ENCODE measurements around the gene EHD4.

The EHD4 gene

DNA sequence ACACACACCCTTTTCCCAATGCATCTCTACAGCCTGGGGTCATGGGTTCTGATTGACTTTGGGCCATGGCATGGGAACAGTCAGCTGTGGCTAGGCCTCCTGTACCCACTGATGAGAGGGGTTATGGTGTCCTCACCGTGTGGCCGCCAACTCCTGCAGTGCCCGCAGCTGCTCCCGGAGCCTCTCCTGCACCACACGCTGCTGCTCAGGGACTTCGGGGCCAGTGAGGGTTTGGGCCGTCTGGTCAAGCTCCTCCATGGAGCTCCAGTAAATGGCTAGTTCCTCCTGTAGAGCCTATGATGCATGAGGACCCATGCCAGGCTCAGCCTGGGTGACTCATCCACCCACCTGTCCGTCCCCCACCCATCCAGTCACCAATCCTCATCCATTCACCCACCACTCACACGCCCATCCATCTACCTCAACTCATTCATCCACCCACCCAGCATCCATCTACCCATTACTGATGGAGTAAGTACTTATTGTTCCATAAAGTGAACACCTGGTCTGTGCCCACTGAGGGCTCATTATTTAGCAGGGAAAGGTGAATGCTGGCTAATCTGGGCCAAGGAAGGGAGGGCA is 100.1 kb downstream of the EHD4 start:
- no peak overlapping the region for H3K27ac ChIP-seq
- DNase-seq (ENCODE audit: low read depth, low spot score): peak; percentile 16

DNA sequence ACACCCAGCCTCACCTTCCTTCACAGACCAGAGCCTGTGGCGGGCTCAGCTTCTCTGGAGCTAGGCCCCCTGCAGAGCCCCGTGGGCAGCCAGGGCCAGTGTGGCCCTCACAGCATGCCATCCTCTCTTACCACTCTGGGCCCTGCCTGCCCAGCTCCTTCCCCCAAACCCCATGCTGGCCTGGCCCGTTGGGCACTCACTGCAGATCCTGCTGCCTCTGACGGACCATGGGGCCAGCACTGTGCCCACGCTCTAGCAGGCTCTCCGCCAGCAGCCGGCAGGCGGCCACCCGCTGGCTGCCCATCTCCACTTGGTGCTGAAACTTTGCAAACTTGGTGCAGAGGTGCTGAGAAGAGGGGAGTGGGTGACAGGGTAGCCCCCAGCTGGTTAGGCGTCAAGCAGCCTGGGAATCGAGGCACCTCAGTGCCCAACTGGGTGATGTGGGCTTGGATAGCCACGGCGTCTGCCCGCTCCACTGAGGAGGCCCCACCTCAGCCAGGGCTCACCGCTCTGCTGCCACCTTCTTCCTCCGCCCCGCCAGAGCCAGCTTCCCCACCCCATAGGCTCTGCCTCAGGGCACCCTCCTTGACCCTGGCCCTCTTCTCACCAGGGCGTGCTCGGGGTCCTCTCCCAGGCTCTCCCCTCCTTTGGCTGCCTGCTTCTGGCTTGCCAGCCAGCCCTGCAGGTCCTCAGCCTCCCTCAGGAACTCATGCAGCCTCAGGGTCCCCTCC is 101.0 kb downstream of the EHD4 start:
- no peak for DNase-seq (ENCODE audit: low read depth, low spot score)
- H3K27ac ChIP-seq: no peak overlapping the region

DNA sequence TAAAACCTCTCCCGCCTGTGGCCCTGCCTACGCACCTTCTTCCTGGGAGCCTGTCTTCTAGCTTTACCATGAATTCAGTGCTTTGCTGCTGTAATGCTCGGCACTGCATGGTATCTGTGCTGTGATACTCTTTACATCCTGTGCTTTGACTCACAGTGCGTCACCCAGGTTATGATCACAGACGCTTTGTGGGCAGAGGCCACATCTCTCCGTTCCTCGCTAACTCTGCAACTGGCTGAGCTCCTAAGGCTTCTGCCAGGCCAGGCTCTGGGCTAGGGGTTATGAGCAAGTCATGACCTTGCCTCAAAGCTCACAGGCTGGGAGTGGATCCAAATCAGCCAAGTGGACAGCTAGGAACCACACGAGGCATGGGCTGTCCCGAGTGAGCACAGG is 101.7 kb downstream of the EHD4 start:
- peak; percentile 40 for DNase-seq (ENCODE audit: low read depth, low spot score)

DNA sequence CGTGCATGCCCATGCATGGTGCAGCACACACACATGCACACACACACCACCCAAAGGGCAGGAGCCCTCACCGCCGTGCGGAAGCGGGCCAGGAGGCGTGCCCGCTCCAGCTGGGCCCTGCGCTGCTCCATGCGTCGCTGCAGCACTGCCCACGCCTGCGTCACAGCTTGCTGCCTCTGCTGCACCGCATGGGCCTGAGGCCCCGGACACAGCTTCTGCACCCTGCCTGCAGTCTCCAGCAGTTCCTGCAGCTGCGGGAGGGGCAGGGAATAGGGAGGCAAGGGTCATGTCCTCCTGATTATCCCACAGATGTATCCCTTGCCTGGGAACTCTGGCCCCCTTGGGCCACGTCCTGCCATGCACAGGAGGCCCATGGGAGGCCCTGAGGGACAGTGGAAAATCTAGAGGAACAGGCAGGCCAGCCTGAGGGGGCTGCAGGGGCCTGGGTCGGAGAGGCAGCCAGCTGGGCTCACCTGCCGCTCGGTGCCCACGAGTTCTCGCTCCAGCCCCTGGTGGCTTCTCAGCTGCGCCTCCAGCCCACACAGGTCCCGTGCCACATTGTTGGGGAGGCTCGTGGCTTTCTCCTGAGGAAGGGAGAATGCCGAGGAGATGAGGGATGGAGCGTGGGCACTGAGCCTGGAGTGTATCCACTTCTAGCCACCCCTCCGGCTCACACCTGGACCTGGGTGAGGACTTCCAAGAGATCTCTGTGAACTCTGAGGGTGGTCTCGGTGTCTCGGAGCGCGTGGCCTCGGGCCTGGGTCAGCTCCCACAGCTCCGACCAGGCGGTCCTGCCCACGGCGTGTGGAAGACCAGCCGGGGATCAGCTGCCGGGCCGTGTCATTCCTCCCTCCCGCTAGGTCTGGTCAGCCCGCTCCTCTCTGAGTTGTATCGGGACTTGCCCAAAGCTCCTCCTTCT is 102.3 kb downstream of the EHD4 start:
- H3K27ac ChIP-seq: no peak overlapping the region
- DNase-seq (ENCODE audit: low read depth, low spot score): no peak

More for the DNA sequence above, 101.7 kb downstream of the EHD4 start:
- no peak overlapping the region for H3K27ac ChIP-seq

DNA sequence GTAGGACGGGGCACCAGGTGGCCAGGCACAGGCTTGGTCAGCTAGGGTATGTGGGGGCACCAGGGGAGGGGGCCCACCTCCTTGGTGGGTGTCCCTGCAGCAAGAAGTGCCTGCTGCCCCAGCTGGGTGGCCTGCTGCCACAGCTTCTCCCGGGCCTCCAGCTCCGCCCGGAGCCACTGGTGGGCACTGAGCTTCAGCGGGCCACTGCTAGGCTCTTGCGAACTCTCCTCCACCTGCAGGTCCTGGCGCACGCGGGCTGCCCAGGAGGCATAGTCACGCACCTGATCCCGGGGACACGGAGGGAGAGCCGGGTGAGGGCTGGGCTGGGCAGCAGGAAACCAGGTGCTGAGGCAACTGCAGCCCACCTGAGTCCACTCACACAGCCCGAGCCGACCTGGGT is 104.0 kb downstream of the EHD4 start:
- no peak overlapping the region for H3K27ac ChIP-seq
- no peak for DNase-seq (ENCODE audit: low read depth, low spot score)

DNA sequence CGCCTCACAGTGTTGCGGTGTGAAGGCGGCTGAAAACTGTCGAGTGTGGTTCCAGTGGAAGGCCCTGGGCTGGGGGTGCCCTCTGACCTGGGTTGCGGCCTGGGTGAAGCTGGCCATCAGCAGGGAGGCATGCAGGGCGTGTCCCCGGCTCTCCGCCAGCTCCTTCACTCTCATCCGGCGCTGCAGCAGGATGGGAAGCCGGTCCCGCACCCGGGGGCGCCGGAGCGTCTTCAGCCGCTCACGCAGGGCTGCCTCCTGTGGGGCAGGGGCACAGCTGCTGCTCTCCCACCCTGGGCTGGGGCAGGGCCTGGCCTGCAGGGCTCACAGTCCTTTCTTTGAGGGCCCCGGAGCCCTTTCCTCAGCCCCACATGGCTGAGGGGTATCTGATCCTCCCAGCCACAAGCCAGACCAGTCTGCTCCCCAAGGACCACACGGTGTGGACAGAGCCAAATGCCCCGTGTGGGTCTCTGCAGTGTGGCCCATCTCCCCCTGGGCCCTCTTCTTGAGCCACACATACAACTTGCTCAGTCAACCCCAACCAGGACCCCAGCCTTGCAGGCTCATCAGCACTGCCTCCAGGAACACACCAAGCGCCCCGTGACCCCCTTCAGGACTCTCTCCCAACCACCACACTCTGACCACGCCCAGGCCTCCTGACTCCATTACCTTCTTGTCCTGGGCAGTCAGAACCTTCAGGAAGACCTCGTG is 105.3 kb downstream of the EHD4 start:
- DNase-seq (ENCODE audit: low read depth, low spot score): no peak
- no peak overlapping the region for H3K27ac ChIP-seq

DNA sequence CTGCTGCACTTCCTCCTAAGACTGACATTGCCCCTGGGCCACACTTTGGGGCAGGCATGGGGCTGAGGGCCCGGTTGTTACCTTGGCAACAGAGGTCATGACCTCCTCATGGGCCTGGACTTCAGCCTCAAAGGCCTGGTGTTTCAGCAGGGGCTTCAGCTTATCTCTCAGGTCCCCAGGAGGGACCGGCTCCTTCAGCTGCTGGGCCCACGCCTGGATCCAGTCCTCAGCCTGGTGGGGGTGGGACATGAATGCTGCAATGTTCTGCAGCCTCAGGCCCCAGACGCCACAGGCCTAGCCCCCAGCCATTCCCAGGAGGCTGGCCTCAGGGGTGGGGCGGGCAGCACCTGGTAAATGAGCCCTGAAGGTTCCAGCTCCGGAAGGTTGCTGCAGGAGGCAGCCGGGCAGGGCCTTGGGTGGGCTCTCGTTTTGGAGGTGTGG is 106.1 kb downstream of the EHD4 start:
- H3K27ac ChIP-seq: no peak overlapping the region
- no peak for DNase-seq (ENCODE audit: low read depth, low spot score)

DNA sequence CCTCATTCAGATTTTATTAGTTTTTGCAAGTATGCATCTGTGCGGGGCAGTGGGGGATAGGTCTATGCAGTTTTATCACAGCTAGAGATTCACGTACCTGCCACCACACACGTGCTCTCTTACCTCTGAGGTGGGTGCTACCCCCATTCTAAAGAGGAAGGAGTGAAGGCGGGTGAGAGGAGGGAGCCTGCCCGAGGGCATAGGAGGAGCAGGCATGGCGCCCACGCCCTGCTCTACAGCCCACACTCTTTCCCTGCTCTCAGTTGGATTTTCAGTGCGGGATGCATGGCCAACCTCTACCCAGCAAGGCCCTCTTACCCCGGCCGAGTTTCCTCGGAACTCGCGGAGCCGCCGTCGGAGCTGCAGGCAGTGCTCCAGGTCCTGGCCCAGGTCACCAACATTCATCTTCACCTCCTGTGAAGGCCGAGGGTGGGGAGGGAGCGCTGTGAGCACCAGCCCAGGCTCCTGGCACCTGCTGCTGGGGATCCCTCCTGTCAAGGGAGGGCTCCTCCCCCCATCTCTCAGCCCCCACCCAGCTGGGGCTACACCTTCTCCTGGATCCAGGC is 106.8 kb downstream of the EHD4 start:
- H3K27ac ChIP-seq: no peak overlapping the region
- DNase-seq (ENCODE audit: low read depth, low spot score): no peak

DNA sequence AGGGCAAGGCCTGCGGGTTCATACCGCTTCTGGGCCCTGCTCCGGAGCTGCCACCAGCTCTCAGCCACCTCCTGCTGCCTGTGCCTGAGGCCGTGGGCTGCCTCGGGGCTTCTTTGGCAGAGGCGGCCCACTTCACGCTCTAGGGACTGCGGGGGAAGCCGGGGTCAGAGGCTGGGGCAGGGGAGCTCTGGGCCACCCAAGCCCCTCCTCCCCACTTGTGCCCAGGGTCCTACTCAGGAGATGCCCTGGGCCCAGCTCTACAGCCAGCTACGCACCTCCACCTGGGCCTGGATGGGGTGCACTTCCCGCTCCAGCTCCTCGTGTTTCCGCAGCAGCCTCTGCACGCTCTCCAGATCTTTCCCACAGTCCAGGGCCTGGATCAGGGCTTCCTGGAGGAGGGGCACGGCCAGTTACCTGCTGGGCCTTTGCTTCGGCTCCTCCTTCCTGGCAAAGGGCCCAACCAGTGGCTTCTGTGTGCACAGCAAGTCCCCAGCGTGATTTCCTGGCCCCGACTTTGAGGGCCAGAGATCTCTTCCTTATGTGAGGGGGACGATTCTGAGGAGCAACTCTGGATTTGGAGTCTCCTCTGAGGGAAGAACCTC is 109.7 kb downstream of the EHD4 start:
- no peak overlapping the region for H3K27ac ChIP-seq
- DNase-seq (ENCODE audit: low read depth, low spot score): no peak

DNA sequence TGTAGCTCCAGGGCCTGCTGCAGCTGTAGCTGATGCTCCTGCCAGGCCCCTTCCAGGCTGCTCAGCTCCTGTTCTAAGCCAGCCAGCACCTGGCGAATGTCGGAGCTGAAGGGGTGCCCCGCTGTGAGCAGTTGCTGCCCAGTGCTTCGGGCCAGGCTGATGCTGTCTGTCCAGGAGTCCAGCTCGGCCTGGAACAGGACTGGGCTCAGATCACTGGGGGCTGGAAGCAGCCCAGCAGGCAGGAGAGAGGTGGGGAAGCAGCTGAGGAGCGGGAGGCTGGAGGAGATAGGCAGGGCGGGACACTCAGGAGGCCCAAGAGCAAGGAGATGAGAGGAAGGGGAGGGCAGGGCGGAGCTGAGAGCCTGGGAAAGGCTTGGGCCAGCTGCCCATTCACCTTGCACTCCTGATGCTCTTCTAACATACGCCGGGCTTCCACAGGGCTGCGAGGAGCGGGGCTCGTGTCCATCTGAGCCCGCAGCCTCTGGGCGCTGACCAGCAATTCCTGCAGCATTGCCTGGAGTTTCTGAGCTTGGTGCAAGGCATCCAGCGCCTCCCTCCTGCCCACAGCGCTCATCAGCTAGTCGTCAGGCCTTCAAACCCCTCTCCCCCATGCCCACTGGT is 110.5 kb downstream of the EHD4 start:
- no peak for DNase-seq (ENCODE audit: low read depth, low spot score)
- no peak overlapping the region for H3K27ac ChIP-seq

DNA sequence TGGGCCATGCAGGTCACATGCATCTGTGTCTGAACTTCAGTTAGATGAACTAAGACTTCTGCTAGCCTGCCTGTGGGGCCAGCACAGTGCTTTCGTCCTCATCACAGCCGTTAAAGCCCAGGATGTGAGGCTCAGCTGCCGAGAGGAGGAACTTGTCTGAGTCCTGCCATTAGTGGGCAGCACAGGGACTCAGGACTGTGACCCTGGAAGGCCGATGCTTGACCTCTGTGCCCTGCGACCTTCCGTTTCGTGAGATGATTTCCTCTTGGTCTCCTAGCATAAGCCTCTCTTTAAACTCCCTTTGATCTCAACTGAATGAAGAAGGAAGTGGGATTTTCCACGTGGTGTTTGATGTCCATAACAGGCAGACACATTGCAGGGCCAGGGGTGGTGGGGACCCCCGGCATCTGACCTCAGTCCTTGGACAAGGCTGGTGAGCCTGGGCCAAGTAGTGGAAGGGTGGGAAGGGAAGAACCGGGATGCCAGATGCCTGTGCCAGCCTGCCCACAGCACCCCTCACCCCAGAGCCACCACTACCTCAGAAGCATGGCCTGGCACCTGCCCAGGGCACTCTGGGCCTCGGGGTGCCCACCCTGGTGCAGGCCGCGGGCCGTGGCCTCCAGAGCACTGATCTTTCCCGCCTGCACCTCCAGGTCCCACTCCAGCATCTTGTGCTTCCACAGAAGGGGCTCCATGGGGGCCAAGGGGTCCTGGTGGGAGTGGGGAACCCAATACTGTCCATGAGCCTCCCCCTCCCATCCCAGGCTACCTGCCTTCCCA is 112.1 kb downstream of the EHD4 start:
- no peak overlapping the region for H3K27ac ChIP-seq
- no peak for DNase-seq (ENCODE audit: low read depth, low spot score)

DNA sequence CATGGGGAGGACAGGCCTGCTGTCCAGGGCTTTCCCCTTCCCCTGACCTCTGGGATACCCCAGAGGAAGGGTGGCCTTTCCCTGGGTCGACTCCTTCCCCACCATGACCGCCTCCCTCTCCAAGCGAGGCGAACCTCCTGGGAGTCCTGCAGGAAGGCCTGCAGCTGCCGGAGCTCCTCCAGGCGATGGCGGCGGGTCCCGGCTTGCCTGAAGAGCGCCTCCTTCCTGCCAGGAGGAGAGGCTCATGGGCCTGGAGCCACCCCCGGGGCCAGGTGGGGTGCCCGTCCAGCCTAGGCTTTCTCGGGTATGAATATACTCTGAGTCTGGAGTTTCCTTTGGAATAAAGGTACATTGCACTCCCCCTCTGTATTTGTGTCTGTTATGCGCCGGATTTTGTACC is 113.6 kb downstream of the EHD4 start:
- no peak for DNase-seq (ENCODE audit: low read depth, low spot score)
- H3K27ac ChIP-seq: no peak overlapping the region

DNA sequence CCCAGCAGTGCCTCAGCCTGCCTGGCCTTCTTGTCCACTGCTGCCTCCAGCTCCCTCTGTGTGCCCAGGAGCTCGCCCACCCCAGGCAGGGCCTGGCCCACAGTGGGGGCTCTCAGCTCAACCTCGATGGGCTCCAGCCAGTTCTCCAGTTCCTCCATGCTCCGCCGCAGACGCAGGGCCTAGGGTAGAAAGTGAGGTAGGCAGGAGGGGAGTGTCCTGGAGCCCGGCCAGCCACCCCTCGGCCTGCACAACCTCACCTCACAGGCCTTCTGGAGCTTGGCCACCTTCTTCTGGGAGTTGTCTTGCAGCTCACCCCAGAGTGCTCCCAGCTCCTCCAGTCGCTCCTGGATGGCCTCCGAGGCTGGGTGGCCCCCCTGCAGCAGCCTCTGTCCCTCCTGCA is 115.0 kb downstream of the EHD4 start:
- DNase-seq (ENCODE audit: low read depth, low spot score): no peak
- no peak overlapping the region for H3K27ac ChIP-seq

DNA sequence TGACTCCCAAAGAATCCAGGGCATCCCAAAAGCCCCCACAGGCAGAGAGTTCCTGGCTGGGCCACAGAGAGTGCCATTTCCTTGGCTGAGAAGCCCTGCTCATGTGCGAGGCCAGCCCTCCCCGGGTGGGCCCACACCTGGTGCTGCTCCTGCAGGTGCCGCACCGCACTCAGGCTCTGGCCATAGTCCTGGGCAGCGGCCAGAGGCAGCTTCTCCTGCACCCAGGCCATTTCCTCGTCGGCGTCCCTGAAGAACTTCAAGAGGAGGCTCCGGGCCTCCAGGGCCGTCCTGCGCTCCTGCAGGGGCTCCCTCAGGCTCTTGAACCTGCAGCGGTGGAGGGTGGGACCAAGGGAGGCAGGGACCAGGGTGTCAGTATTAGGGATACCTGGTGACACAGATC is 115.6 kb downstream of the EHD4 start:
- no peak for DNase-seq (ENCODE audit: low read depth, low spot score)
- H3K27ac ChIP-seq: no peak overlapping the region

DNA sequence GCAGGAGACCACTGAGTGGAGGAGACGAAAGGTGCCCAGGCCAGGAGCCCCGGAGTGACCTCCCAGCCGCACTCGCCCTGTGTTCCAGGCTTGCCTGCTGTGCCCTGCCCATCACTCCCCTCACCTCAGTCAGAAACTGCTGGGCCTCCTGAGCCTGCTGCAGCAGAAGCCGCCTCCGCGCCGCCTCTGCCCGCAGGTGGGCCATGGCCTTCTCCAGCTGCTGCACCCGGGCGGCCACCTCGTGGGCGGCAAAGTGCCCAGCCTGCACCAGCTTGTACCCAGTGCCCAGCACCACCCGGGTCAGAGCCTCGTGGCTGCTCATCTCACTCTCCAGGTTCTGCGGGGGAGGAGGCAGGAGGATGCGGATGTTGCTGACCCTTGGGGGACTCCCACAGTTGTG is 116.1 kb downstream of the EHD4 start:
- H3K27ac ChIP-seq: no peak overlapping the region
- DNase-seq (ENCODE audit: low read depth, low spot score): no peak

DNA sequence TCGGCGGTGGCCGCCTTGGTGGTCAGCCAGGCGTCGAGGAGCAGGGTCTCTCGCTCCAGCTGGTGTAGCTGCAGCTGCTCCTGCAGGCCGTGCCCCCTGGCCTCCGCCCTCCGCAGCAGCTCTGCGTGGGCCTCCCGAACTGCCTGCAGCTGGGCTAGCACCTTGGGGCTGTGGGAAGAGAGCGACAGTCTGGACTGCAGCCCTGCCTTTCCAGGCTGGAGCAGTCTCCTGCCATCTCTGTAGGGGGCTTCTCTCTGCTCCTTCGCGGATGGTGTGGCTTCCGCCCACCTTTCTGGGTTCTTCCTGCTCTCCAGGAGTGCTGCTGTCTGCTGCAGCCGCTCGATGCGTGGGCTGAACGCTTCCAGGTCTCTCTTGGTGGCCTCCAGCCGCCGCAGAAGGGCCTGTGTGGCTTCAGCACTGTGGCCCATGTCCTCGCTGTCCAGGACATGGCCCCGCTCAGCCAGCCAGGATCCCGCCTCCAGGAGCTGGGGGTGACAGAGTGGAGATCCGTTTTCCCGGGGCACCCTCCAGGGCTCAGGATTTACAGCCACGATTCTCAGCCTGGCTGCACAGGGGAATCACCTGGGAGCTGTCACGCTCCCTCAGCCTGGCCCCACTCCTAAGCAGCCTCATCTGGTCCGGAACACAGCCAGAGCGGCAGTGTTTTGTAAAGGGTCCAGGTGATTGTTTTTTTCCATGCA is 116.9 kb downstream of the EHD4 start:
- no peak overlapping the region for H3K27ac ChIP-seq
- no peak for DNase-seq (ENCODE audit: low read depth, low spot score)

DNA sequence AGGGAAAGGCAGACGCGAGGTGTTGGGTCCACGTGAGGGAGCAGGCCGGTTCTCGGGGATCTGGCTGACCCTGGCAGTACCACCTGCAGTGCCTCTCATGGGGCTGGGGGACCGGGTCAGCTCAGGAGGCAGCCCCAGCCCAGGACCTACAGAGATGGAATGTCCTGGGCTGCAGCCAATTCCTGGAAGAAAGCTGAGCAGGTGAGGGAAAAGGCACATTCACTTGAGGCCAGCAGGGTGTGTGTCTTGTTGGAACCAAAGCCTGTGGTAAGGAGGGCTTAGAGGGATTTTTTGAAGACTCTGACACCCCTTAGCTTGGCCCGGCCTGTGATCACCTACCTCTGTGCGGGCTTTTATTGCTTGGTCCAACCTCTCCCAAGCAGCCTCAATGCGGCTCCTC is 117.9 kb downstream of the EHD4 start:
- no peak overlapping the region for H3K27ac ChIP-seq
- no peak for DNase-seq (ENCODE audit: low read depth, low spot score)

DNA sequence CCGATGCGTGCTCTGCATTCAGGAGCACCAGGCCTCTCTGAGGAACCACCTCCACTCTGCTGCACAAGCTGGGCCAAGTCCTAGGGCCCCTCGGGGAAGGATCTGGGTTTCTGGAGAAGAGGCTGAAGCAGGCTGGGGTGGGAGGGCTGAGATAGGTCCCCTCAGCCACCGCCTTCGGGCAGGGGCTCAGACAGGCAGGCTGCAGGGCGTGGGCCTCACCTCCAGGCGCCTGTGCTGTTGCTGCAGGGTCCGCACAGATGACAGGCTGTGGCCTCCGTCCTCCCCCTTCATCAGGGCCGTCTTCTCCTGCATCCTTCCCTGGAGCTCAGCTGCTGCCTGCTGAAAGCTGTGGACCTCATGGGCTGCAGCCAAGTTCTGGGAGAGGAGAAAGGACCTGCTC is 118.5 kb downstream of the EHD4 start:
- no peak overlapping the region for H3K27ac ChIP-seq
- no peak for DNase-seq (ENCODE audit: low read depth, low spot score)

Measured in epithelial cell of prostate (primary cell).